Vagina (tissue), 2 donors: ENCODE results near the gene KCNH2. TPM values are rescaled to one million over a fixed set of nuclear protein-coding genes. Genes with fewer than 3 reads are reported as not detected.

Experiments used
- DNase-seq, 2 donors: peaks; one replicate each; pipeline ENCODE4 v3.0.0-alpha.2; 2017; ENCODE audit errors: extremely low spot score in 2 of 2
- H3K27ac ChIP-seq: fragments of 200-600 bp; sonication (generic); one replicate; pipeline ENCODE4 v1.5.1; 2019
- H3K27me3 ChIP-seq: fragments of 200-600 bp; sonication (generic); one replicate; pipeline ENCODE4 v1.5.1; 2019
- H3K36me3 ChIP-seq, 2 donors: fragments of 200-600 bp; sonication (generic); one replicate each; pipeline ENCODE4 v1.5.1; 2017 to 2019
- H3K4me1 ChIP-seq: fragments of 200-600 bp; sonication (generic); one replicate; pipeline ENCODE4 v1.5.1; 2019
- H3K4me3 ChIP-seq, 2 donors: fragments of 200-600 bp; sonication (generic); 1 replicate in 1 of 2; 2 replicates in 1 of 2; pipeline ENCODE4 v1.5.1; 2016 to 2019
- H3K9me3 ChIP-seq: fragments of 200-600 bp; sonication (generic); one replicate; pipeline ENCODE4 v1.5.1; 2019
- POLR2A ChIP-seq, 2 donors: fragments of 450-650 bp; IDR thresholded peaks; one replicate each; pipeline ENCODE4 v1.6.1; 2017; ENCODE audit warnings: antibody characterized with exemption in 2 of 2, mild to moderate bottlenecking in 2 of 2, moderate library complexity in 2 of 2
- POLR2AphosphoS5 ChIP-seq, 2 donors: sonication (generic); formaldehyde crosslinking; IDR thresholded peaks; one replicate each; pipeline ENCODE4 v1.9.0; 2017; ENCODE audit warnings: antibody characterized with exemption in 2 of 2, mild to moderate bottlenecking in 2 of 2, low read depth in 1 of 2; ENCODE audit not compliant: insufficient read depth in 1 of 2
- intact Hi-C: fragments of 100-400 bp; cut with DNase I; formaldehyde crosslinking; loops from one replicate; pipeline ENCODE4 v1.15.1; 2023
- total RNA-seq: library from RNA; depleted of rRNA; stranded (reverse); fragments of >200 nt; gene quantifications from one replicate; pipeline ENCODE4 v1.2.3, GENCODE V29; 2016
- TF ChIP-seq, protein P1 (sequence below), 3 experiments: fragments of 450-650 bp in 2 of 3; fragments of 200-600 bp in 1 of 3; sonication (generic) in 1 of 3; IDR thresholded peaks; one replicate each; pipeline ENCODE4 v1.5.1; 2017 to 2019; ENCODE audit warnings: antibody characterized with exemption in 3 of 3, mild to moderate bottlenecking in 2 of 3, moderate library complexity in 2 of 3

The KCNH2 gene
- total RNA-seq, 1 donor from 2014 or later, result 6.4 TPM

GRCh38 chr7:151008143-151008510 lies 30.0 kb upstream of the KCNH2 start:
- H3K4me3 ChIP-seq, result no peak overlapping the region
- DNase-seq, result no peak
- H3K9me3 ChIP-seq, result no peaks in the 10 kb centered on the region
- no peaks in the 10 kb centered on the region for H3K36me3 ChIP-seq
- H3K27ac ChIP-seq, result no peak overlapping the region
- TF ChIP-seq POLR2AphosphoS5 (IDR thresholded peaks at IDR 0.05; ENCODE audit: insufficient read depth in 1 of 2, low read depth in 1 of 2) (no peak), POLR2A (IDR thresholded peaks at IDR 0.05) (no peak)
- TF ChIP-seq, protein P1, sequence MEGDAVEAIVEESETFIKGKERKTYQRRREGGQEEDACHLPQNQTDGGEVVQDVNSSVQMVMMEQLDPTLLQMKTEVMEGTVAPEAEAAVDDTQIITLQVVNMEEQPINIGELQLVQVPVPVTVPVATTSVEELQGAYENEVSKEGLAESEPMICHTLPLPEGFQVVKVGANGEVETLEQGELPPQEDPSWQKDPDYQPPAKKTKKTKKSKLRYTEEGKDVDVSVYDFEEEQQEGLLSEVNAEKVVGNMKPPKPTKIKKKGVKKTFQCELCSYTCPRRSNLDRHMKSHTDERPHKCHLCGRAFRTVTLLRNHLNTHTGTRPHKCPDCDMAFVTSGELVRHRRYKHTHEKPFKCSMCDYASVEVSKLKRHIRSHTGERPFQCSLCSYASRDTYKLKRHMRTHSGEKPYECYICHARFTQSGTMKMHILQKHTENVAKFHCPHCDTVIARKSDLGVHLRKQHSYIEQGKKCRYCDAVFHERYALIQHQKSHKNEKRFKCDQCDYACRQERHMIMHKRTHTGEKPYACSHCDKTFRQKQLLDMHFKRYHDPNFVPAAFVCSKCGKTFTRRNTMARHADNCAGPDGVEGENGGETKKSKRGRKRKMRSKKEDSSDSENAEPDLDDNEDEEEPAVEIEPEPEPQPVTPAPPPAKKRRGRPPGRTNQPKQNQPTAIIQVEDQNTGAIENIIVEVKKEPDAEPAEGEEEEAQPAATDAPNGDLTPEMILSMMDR (IDR thresholded peaks at IDR 0.05), result no peak
- peaks cover 36% of the 10 kb centered on the region for H3K4me1 ChIP-seq
- intact Hi-C loops, result no loop called here
- no peaks in the 10 kb centered on the region for H3K27me3 ChIP-seq

- Histone ChIP-seq H3K36me3 (no peaks in the 10 kb centered on the region), H3K4me1 (peaks cover 29% of the 10 kb centered on the region), H3K4me3 (no peak overlapping the region), H3K27ac (no peak overlapping the region), H3K9me3 (no peaks in the 10 kb centered on the region), H3K27me3 (no peaks in the 10 kb centered on the region)
- intact Hi-C loops, result no loop called here
- TF ChIP-seq, protein P1 (IDR thresholded peaks at IDR 0.05), result no peak
- no peak for TF ChIP-seq POLR2AphosphoS5 (IDR thresholded peaks at IDR 0.05; ENCODE audit: insufficient read depth in 1 of 2, low read depth in 1 of 2)
- no peak for TF ChIP-seq POLR2A (IDR thresholded peaks at IDR 0.05)
- no peak for DNase-seq
Observed at GRCh38 chr7:151007469-151007898, 29.4 kb upstream of the KCNH2 start.

DNA sequence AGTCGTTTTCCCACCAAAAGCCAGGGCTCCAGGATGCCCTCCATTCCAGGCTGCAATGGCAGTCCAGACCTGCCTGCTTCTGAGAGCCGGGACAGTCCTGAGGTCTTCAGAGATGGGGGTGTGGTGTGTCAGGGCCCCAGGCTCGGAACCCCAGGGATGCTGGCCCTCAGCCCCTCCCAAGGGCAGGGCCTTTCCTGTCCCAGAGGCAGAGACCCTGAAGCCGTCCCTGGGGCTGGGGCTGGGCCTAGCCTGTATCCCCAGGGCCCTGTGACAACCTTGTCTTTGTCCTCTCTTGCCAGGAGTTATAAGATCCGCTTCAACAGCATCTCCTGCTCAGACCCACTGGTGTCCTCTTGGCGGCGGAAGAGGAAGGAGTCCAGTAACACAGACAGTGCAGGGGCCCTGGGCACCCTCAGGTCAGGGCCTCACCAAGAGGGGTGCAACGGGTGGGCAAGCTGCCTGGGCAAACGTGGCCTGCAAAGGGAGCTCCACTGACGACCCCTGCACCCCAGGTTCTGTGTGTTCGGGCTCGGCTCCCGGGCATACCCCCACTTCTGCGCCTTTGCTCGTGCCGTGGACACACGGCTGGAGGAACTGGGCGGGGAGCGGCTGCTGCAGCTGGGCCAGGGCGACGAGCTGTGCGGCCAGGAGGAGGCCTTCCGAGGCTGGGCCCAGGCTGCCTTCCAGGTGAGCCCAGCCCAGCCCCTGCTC lies 28.6 kb upstream of the KCNH2 start:
- intact Hi-C loops, result no loop called here
- no peaks in the 10 kb centered on the region for H3K36me3 ChIP-seq
- H3K27ac ChIP-seq, result no peak overlapping the region
- H3K27me3 ChIP-seq, result no peaks in the 10 kb centered on the region
- no peaks in the 10 kb centered on the region for H3K9me3 ChIP-seq
- H3K4me1 ChIP-seq, result peaks cover 27% of the 10 kb centered on the region
- TF ChIP-seq POLR2AphosphoS5 (IDR thresholded peaks at IDR 0.05; ENCODE audit: insufficient read depth in 1 of 2, low read depth in 1 of 2) (no peak), POLR2A (IDR thresholded peaks at IDR 0.05) (no peak)
- TF ChIP-seq, protein P1 (IDR thresholded peaks at IDR 0.05), result no peak
- no peak for DNase-seq
- H3K4me3 ChIP-seq, result no peak overlapping the region

GRCh38 chr7:151005566-151005965 lies 27.4 kb upstream of the KCNH2 start:
- Histone ChIP-seq H3K4me3 (no peak overlapping the region), H3K9me3 (no peaks in the 10 kb centered on the region), H3K36me3 (no peaks in the 10 kb centered on the region), H3K27ac (no peak overlapping the region), H3K27me3 (no peaks in the 10 kb centered on the region), H3K4me1 (peaks cover 25% of the 10 kb centered on the region)
- intact Hi-C loops, result no loop called here
- TF ChIP-seq, protein P1 (IDR thresholded peaks at IDR 0.05), result no peak
- no peak for TF ChIP-seq POLR2AphosphoS5 (IDR thresholded peaks at IDR 0.05; ENCODE audit: insufficient read depth in 1 of 2, low read depth in 1 of 2)
- no peak for TF ChIP-seq POLR2A (IDR thresholded peaks at IDR 0.05)
- no peak for DNase-seq

- Histone ChIP-seq H3K4me3 (no peak overlapping the region), H3K4me1 (peaks cover 10% of the 10 kb centered on the region), H3K27me3 (no peaks in the 10 kb centered on the region), H3K36me3 (no peaks in the 10 kb centered on the region), H3K27ac (no peak overlapping the region), H3K9me3 (no peaks in the 10 kb centered on the region)
- TF ChIP-seq, protein P1 (IDR thresholded peaks at IDR 0.05), result no peak
- TF ChIP-seq POLR2AphosphoS5 (IDR thresholded peaks at IDR 0.05; ENCODE audit: insufficient read depth in 1 of 2, low read depth in 1 of 2), result no peak
- no peak for TF ChIP-seq POLR2A (IDR thresholded peaks at IDR 0.05)
- intact Hi-C loops, result no loop called here
- no peak for DNase-seq
Observed at GRCh38 chr7:151003572-151003971, 25.5 kb upstream of the KCNH2 start.
